GM19468 (cell line): ENCODE measurements around the gene INPP4A.

Experiments used
- ATAC-seq: cut with Tn5 transposase; IDR thresholded peaks from one replicate; pipeline ENCODE4 v1.9.1; 2021; ENCODE audit warnings: mild to moderate bottlenecking, moderate library complexity, moderate number of reproducible peaks; ENCODE audit not compliant: unreplicated experiment; ENCODE audit errors: extremely low read depth

Gene INPP4A

DNA sequence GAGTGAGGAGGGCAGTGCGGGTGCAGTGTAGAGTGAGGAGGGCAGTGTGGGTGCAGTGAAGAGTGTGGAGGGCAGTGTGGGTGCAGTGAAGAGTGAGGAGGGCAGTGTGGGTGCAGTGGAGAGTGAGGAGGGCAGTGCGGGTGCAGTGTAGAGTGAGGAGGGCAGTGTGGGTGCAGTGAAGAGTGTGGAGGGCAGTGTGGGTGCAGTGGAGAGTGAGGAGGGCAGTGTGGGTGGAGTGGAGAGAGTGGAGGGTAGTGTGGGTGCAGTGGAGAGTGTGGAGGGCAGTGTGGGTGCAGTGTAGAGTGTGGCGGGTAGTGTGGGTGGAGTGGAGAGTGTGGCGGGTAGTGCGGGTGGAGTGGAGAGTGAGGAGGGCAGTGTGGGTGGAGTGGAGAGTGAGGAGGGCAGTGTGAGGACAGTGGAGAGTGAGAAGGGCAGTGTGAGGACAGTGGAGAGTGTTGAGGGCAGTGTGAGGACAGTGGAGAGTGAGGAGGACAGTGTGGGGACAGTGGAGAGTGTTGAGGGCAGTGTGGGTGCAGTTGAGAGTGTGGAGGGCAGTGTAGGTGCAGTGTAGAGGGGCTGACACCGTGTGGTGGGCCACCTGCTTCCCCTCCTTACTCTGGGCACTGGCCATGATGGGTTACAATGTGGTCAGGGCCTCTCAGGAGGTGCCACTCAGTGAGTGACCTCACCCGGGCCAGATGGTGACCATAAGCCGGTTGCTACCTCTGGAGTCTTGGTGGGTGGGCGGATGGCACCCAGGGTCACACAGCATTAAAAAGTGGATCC is 28.5 kb downstream of the INPP4A start:
- ATAC-seq = no peak

DNA sequence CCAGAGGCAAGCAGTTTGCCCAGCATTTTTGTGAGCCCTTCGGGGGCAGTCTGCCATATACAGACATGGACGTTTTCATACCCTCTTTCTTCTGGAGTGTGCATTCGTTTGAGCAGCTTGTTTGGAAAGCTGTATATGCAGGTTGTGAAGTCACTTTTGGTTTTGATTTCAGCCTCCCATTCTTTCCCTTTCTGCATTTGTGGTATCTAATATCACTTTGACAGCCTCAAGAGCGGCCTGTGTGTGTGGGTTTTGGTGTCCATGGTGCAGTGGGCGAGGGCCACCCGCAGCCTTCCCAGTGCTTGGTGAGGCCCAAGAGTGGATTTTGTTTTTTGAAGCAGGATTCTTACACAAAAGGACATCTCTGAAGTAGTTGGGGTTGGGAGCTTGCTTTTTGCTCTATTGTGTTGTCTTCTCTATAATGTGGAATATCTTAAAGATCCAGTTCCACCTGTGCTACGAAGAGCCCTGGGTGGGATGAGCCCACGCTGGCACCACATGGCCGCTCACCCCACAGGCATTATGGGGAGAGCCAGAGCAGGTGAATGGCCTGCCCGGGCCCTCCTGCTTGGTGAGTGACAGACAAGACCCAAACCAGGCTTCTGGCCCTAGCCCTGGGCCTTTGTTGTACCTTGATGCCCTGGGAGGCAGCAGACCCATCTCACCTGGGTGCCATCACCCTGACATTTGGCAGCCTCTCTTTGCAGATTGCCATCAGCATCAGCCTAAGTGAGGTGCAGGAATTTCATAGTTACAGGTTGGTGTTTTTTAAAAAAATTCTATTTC is 29.5 kb downstream of the INPP4A start:
- ATAC-seq = peak; percentile 22

DNA sequence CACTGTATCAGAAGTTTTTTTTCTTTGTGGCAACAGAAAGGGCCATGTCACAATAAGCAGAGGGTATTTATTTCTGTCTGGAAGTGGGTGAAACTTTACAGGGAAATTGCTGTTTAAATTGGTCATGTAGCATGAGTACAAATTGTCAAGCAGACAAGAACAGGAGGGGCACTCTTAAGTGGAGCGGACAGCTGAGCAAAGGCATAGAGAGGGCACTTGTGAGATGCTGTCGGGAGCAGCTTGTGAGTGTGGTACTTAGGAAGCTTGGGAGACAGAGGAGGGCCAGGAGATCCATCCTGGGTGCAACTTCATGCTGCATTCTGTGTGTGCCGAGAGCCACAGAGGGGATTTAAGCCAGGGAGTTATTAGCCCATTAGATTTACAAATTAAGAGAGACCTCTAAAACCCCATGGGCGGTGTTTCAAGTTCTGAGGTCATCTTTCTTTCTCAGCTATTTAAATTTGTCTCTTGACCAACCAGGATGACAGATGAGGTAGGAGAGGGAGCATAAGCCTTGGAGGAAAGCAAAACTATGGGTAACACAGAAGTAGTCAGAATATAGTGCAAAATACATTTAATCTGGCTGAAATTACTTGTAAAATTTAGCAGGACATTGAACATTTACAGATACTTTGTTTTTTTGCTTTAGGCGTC is 30.4 kb downstream of the INPP4A start:
- ATAC-seq = no peak

DNA sequence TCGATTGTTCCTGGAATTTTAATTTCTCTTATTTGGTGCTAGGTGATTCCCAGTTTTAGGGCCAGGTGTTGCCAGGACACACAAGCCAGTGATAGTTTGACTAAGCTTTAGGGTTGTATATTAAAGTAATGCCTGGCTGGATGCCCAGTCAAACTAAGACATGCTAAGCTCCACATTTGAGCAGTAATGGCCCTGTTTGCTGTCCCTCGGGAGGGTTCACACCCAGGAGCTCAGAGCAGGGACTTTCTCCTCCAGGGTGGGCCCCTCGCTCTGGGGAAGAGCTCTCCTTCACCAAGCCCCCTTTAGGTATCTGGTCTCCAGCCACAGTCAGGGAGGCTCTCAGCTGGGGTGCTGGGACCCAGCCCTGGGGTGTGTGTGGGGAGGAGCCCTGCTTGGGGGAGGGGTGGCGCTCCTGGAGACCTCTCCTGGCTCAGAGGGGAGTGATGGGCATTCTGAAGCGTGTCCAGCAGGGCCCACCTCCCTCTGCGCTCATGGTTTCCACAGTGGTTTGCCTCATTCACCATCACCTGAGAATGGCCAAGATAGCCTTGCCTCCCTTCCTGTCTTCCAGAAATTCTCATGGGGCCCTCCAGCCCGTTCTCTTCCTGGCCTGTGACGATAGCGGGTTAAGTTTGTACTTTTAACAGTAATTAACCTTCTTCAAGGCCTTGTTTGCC is 31.7 kb downstream of the INPP4A start:
- ATAC-seq = no peak

DNA sequence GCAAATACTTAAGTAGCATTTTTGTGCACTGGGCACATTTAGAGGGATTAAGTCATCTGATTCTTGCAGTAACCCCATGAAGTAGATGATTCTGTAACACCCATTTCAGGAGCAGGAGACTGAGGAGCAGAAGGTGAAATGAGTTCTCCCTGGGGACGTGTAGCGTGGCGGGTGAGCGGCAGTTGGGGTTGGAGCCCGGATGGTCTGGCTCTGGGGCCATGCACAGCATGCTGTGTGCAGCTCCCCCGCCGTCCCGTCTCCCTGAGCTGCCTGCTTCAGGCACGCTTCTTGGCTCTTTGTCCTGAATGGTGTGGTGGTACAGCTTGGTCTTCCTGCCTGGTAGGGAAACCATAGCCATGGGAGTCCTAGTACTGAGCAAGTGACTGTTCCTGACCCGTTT is 32.4 kb downstream of the INPP4A start:
- no peak for ATAC-seq

DNA sequence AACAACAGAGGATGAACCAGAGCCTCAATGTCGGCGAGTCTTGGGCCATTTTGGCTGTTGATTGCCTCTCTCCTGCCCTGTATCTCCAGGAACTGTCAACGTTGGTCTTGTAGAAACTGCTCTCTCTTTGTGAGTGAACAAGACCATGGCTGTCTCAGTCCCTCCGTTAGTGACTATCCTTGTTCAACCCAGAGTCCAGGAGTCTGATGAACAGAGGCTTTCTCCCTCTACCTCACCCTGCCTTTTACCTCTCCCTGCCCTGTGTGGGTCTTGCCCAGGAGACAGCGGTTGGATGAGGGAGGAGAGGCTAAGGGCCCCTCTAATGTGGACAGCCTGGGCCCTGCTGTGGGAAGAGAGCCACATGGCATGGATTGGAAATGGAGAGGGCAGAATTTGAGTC is 32.8 kb downstream of the INPP4A start:
- no peak for ATAC-seq

DNA sequence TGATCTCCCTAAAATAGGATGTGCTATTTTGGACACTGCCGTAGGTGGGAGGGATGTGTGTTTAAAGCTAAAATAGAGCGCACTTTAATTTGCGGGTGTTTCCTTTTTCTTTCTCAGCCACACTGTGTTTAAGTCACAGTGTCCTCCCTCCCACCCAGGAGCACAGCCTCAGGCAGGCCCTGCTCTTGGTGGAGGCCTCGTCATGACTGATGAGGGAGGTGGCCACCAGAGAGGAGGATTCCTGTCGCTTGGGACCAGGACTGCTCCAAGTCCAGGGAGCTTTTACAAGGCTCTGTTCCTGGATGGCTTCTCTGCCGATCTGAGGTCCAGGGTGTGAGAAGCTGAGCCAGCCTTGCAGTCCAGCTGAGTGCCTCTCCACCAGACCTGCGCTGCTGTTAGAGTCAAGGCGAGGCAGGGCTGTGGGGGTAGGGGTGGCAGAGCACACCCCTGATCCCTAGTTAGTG is 33.5 kb downstream of the INPP4A start:
- ATAC-seq = no peak

DNA sequence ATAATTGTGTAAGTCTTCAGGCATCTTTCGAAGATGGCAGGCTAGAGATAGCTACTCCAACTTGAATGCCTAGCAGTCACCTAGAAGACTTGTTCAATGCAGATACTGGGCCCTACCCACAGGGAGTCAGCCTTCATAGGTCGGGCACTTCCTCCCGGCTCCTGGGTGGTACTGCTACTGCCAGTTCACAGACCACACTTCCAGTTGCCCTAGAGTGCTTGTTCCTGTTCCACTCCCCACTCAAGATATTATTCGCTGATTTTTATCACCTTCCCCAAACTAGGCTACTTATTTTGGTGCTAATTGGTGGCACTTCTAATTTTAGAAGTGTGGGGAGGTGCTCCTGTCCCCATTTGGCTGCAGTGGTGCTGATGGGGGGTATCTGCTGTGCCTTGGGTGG is 34.2 kb downstream of the INPP4A start:
- no peak for ATAC-seq

DNA sequence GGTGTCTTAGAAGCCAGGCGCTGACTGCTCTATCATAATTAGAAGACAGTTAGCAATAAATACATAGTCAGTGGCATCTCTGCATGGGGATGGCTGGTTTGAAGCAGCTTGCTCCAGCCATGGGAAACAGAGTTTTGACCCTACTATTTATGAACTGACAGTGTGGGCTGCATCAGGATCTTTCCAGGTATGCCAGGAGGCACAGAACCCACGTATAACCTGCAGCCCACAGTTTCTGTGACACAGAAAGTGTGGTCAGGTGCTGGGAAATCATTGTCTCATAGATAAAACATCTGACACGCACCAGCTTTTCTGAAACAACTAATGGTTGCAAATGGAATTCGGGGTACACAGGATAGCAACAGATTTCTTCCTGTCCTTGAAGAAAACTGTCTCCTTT is 34.7 kb downstream of the INPP4A start:
- ATAC-seq = no peak

DNA sequence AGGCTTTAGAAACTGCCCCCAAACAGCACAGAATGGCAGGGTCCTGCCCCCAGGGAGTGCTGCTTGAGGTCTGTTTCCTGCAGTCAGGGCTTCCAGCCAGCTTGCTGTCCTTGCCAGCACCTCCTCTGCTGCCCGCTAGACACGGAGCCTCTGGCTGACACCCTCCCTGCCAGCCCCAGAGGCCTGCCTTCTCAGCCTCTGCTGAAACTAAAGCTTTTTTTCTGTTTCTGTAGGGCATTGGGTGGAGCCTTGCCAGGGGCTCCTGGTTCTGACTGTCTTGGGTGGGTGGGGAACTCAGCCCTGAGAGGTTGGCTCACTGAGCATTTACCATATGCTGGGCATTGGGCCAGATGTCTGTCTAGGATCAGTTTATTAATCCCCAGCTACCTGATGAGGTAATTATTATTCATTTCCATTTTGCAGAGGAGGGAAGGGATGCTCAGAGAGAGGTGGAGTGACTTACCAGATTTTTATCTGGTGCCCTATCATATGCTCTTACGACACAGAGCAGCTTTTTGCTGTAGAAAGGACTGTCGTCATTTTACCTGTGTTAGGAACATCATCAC is 35.4 kb downstream of the INPP4A start:
- peak; percentile 19 for ATAC-seq

DNA sequence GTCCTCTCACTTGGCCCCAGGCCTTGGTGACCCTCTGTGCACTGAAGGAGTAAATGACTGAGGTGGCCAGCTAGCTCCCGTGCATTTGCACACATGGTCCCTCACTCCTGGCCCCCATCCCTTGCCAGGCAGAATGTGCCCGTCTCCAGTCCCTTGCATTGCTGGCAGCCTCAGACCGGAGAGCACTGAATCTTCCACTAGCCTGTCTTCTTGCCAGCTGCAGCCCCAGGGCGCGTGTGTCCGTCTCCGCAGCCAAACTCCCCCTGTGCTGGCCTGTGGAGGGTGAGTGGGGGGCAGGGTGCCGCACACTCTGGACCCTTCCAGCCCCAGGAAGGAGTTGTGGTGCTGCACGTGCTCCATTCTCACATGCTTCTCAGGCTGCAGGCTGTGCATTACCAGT is 35.9 kb downstream of the INPP4A start:
- ATAC-seq = no peak

DNA sequence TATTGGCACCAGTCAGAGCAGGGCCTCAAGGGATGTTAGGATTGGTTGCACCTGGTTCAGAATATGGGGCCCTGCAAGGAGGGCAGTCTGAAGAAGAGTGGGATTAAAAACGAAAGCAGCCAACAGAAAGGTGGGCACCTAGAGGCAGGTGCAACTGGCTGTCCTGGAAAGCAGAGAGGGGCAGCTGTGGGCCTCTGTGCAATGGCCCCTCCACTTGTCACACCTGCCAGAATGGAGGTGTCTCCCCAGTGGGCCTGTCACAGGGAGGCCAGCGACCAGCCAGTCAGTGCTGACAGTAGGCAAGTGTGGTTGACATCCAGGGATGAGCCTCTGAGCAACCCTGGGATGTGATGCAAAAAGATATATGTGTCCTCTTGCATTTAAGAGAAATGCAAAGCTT is 37.7 kb downstream of the INPP4A start:
- ATAC-seq = no peak

DNA sequence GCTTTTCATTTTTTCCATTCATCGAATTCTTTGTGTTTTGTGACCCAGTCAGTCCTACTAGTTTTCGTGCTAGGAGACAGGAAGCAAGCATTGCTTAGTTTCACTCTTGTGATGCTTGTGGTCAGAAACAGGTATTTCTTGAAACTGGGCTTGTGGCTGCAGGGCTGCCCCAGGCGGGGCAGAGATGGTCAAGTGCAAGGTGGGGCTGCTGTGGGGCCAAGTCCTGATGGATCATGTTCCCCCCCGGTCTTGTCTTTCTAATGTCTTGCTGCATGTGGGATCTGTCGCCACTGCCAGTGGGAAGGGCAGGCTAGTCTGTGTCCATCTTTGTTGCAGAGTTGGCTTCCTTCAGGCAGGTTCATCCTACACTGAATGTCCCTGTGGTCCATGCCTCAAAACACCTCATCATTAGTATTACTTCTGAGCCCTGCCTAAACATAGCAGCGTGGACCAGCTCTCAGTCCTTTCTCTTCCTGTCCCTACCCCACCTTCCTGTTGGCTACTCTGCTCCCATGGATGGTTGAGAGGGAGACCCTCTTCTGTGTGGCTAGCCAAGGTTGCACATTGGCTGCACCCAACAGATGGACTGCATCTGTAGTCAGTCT is 38.7 kb downstream of the INPP4A start:
- peak; percentile 53 for ATAC-seq

DNA sequence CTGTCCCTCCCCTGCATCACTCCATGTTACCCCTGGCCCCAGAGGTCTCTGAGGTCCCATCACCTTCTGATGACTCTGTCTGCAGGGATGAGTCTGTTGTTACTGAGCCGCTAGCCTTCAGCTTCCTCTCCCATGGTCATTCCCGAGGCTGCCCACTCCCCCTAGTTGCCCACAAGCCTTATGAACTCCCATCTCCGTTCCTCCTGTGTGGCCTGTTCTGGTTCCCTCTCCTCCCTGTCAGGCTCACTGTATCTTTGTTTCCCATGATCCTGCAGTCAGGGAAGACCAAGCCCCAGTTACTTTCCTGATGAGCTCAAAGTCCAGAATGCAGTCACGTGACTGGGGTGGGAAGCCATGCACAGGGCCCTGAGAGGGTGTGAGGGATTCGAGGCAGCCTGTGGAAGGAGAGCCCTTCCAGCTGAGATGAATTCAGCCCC is 39.5 kb downstream of the INPP4A start:
- ATAC-seq = no peak

DNA sequence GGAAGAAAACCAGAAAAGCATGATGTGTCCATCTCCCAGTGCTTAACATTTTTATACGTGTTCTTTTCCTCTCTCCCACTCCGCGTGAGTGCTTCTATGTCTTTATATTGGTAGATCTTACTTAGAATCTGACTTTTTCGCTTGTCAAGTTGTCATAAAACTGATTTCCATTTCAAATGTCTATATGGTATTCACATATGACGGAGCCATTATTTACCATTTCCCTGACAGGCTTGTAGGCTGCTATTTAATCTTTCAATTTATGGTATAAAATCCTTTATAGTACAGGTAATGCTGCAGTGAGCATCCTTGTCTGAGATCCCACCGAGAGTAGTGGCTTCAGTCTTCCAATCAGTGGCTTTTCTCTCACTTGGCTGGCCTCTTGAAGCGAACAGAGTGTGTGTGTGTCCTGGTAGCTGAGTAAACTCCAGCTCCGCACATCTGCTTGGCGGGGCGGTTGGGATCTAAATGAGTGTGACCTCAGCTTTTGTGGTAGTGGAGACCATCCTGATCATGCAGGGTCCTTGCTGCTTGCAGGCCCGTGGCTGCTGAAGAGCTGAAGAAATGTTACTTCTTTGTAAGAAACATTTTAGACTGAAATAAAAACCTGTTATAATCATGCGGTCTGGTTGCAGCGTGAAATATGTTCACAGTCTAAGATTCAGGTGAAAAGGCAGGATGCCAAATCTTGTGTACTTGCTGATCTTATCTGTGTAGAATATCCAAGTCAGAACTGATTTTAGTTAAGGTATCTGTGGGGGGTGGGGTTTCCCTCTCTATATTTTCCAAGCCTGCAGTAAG is 40.2 kb downstream of the INPP4A start:
- no peak for ATAC-seq

DNA sequence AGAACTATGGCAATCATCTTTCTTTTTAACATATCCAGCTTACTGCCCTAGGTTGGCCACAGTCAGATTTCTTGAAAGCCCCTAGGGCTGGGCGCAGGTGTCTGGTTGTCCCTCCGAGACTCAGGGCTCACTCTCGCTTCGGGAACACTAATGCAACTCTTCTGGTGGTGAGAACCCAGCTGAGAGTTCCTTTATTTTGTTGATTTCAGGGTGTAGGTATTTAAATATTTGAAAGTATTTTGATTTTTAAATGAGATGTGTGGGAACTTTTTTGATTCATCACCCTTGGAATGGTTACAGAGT is 40.7 kb downstream of the INPP4A start:
- ATAC-seq = no peak

DNA sequence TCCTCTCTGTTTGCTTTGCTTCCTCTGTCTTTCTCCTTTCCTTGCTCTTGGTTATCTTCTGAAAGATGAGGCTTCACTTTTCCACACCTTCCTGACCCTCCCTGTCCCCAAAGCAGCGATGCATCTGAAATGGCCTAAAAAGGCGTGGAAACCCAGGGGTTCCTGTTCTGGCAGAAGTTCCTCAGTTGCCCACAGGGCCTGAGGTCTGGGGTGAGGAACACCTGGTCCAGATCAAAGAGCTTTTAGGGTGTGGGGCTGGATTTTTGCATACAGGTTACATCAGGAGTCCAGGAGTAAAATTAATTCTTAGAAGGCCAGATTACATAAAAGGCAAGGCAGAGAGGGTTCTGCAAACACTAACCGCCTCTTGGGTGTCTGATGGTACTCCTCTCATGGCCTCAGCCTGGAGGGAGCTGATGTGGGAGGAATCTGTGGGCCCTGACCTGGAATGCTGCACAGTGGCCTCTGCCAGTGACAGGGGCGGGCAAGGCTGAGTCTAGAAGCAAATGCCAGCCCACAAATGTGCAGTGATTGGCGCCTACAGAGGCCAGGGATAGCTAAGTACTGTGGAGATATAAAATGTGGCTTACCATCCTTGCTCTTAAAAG is 41.8 kb downstream of the INPP4A start:
- ATAC-seq = no peak

DNA sequence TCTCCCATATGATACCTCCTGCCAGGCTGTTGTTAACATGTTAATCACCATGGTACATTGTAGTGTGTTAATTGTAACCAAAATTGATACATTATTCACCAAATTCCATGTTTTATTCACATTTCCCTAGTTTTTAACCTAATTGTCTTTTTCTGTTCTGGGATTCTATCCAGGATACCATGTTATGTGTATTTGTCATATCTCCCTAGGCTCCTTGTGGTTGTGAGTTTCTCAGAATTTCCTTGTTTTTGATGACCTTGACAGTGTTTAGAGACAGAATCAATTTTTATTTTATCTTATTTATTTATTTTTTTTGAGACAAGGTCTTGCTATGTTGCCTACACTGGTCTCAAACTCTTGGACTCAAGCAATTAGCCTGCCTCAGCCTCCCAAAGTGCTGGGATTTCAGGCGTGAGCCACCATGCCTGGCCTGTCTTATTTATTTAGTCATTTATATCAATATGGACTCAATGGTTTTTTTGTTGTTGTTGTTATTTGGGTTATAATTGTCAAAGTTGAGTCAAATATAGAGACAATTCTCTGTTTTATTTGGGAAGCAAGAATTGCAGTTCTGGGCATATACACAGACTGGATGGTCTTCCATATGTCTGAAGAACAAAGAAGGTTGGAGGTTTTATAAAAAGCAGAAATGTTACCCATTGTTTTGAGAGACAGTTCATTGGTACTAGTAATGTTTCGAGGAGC is 42.6 kb downstream of the INPP4A start:
- ATAC-seq = no peak
